Spinal cord (tissue), 10 donors: Measurements from ENCODE around the gene EAF2. TPM values are rescaled to one million over a fixed set of nuclear protein-coding genes. Genes with fewer than 3 reads are reported as not detected.

Experiments used
- DNase-seq, 6 donors: peaks; one replicate each; pipeline versions ENCODE4 v3.0.0 to v3.0.0-alpha.2; 2013 to 2015; ENCODE audit warnings: low spot score in 6 of 6, low read depth in 4 of 6
- H3K27ac ChIP-seq: one replicate; pipeline ENCODE4 v1.5.1; 2013; ENCODE audit warnings: low read depth, low read length, control low read depth
- H3K27me3 ChIP-seq: one replicate; pipeline ENCODE4 v1.6.1; 2013; ENCODE audit warnings: low read length; ENCODE audit not compliant: control insufficient read depth, insufficient read depth
- H3K36me3 ChIP-seq: one replicate; pipeline ENCODE4 v1.6.1; 2013; ENCODE audit warnings: low read length; ENCODE audit not compliant: control insufficient read depth, insufficient read depth
- H3K4me1 ChIP-seq: one replicate; pipeline ENCODE4 v1.6.1; 2013; ENCODE audit warnings: low read length; ENCODE audit not compliant: control insufficient read depth, insufficient read depth
- H3K4me3 ChIP-seq: one replicate; pipeline ENCODE4 v1.5.1; 2013; ENCODE audit warnings: low read depth, low read length, control low read depth
- H3K9me3 ChIP-seq: one replicate; pipeline ENCODE4 v1.6.1; 2013; ENCODE audit warnings: low read length; ENCODE audit not compliant: control insufficient read depth, insufficient read depth
- WGBS: methylation state at CpG from one replicate; pipeline ENCODE4 v1.1.5; 2013; ENCODE audit warnings: missing lambda C conversion rate; ENCODE audit not compliant: insufficient coverage; 5-methylcytosine and 5-hydroxymethylcytosine counted together
- long read RNA-seq, 4 donors: transcript quantifications; one replicate each; lab custom pipeline, GENCODE V29; 2026
- polyA plus RNA-seq, 2 donors: library from polyadenylated mRNA; unstranded; fragments of 120-200 nt; gene quantifications; one replicate each; pipeline ENCODE4 v1.2.1, GENCODE V29; 2013; ENCODE audit not compliant: insufficient read length in 2 of 2
- total RNA-seq, 2 donors: library from RNA; depleted of rRNA in 1 of 2; stranded (reverse); fragments of 120-200 nt in 1 of 2; fragments of >200 nt in 1 of 2; gene quantifications; one replicate each; pipeline versions ENCODE4 v1.2.3 to v1.2.4, GENCODE V29; 2013 to 2014
- donor health status: healthy.

Gene EAF2
- total RNA-seq (10 to 100 TPM in 1 of 2 donors, 1 to 10 TPM in 1; 5.7 to 18.5 TPM), polyA plus RNA-seq (1 to 10 TPM; 5.2 to 7.8 TPM)
- long read RNA-seq, donor 1, partial matches to known transcripts = 0 of 1 reads
- long read RNA-seq, donor 1, other reads (novel, unspliced or antisense) = 0 of 1 reads
- long read RNA-seq, donor 2 = 0 reads
- long read RNA-seq, donor 3 = 0 reads
- long read RNA-seq, donor 4, partial matches to known transcripts = 0 of 2 reads
- long read RNA-seq, donor 4, other reads (novel, unspliced or antisense) = 0 of 2 reads

GRCh38 chr3:121834671-121835464, at the start of gene EAF2, which contains the start of gene IQCB1:
Gene EAF2, plus strand, starts transcription at chr3:121835209. Its CDS starts 77 bp downstream, at chr3:121835286.
Gene IQCB1, minus strand, starts transcription at chr3:121835060. Its CDS starts 6,100 bp downstream, at chr3:121828960.
- no peaks in the 10 kb centered on the region for H3K36me3 ChIP-seq
- peak within 1 kb of the TSS; percentile 87 for H3K4me3 ChIP-seq
- H3K27ac ChIP-seq = peak within 1 kb of the TSS; percentile 81
- no peaks in the 10 kb centered on the region for H3K27me3 ChIP-seq
- 0% methylated on average over 51 of the region's 54 CpGs for WGBS
- no peaks in the 10 kb centered on the region for H3K4me1 ChIP-seq
- no peaks in the 10 kb centered on the region for H3K9me3 ChIP-seq
- peak; percentile 88 to 99 (median 94) for DNase-seq

GRCh38 chr3:121786485-121786884, 48.5 kb upstream of the EAF2 start:
- Histone ChIP-seq H3K27me3 (no peaks in the 10 kb centered on the region), H3K4me1 (no peaks in the 10 kb centered on the region), H3K4me3 (no peak overlapping the region), H3K36me3 (peaks cover 4% of the 10 kb centered on the region), H3K27ac (no peak overlapping the region), H3K9me3 (no peaks in the 10 kb centered on the region)
- no CpG with 5 or more reads among the region's 2 CpGs for WGBS
- no peak for DNase-seq

- no CpG with 5 or more reads among the region's 3 CpGs for WGBS
- no peak overlapping the region for H3K27ac ChIP-seq
- H3K36me3 ChIP-seq = peaks cover 4% of the 10 kb centered on the region
- no peaks in the 10 kb centered on the region for H3K27me3 ChIP-seq
- no peaks in the 10 kb centered on the region for H3K4me1 ChIP-seq
- no peak for DNase-seq
- no peaks in the 10 kb centered on the region for H3K9me3 ChIP-seq
- no peak overlapping the region for H3K4me3 ChIP-seq
Observed at GRCh38 chr3:121793078-121793477, 41.9 kb upstream of the EAF2 start.

GRCh38 chr3:121794264-121794983, 40.6 kb upstream of the EAF2 start:
- Histone ChIP-seq H3K36me3 (peaks cover 4% of the 10 kb centered on the region), H3K4me3 (no peak overlapping the region), H3K27me3 (no peaks in the 10 kb centered on the region), H3K4me1 (no peaks in the 10 kb centered on the region), H3K9me3 (no peaks in the 10 kb centered on the region), H3K27ac (no peak overlapping the region)
- no peak for DNase-seq
- WGBS = no CpG with 5 or more reads among the region's 2 CpGs

- H3K9me3 ChIP-seq = no peaks in the 10 kb centered on the region
- no peak for DNase-seq
- H3K27ac ChIP-seq = no peak overlapping the region
- H3K4me1 ChIP-seq = no peaks in the 10 kb centered on the region
- WGBS = no CpG with 5 or more reads among the region's 1 CpG
- H3K27me3 ChIP-seq = no peaks in the 10 kb centered on the region
- H3K4me3 ChIP-seq = no peak overlapping the region
- no peaks in the 10 kb centered on the region for H3K36me3 ChIP-seq
Observed at GRCh38 chr3:121796970-121797369, 38.0 kb upstream of the EAF2 start.

GRCh38 chr3:121800906-121801305, 34.1 kb upstream of the EAF2 start:
- peaks cover 2% of the 10 kb centered on the region for H3K36me3 ChIP-seq
- H3K27me3 ChIP-seq = no peaks in the 10 kb centered on the region
- no peak overlapping the region for H3K27ac ChIP-seq
- no peak overlapping the region for H3K4me3 ChIP-seq
- H3K9me3 ChIP-seq = no peaks in the 10 kb centered on the region
- H3K4me1 ChIP-seq = no peaks in the 10 kb centered on the region
- DNase-seq = no peak

- Histone ChIP-seq H3K36me3 (peaks cover 2% of the 10 kb centered on the region), H3K27ac (no peak overlapping the region), H3K4me1 (no peaks in the 10 kb centered on the region), H3K4me3 (no peak overlapping the region), H3K9me3 (no peaks in the 10 kb centered on the region), H3K27me3 (no peaks in the 10 kb centered on the region)
- WGBS = no CpG with 5 or more reads among the region's 2 CpGs
- DNase-seq = no peak
Observed at GRCh38 chr3:121803771-121804320, 31.2 kb upstream of the EAF2 start.

- Histone ChIP-seq H3K4me1 (no peaks in the 10 kb centered on the region), H3K4me3 (no peak overlapping the region), H3K36me3 (peaks cover 6% of the 10 kb centered on the region), H3K27ac (no peak overlapping the region), H3K27me3 (no peaks in the 10 kb centered on the region), H3K9me3 (no peaks in the 10 kb centered on the region)
- no CpG with 5 or more reads among the region's 1 CpG for WGBS
- DNase-seq = no peak
Observed at GRCh38 chr3:121809249-121809648, 25.8 kb upstream of the EAF2 start.

- peaks cover 1% of the 10 kb centered on the region for H3K9me3 ChIP-seq
- no peak overlapping the region for H3K27ac ChIP-seq
- H3K4me1 ChIP-seq = no peaks in the 10 kb centered on the region
- no peak overlapping the region for H3K4me3 ChIP-seq
- H3K27me3 ChIP-seq = no peaks in the 10 kb centered on the region
- peaks cover 4% of the 10 kb centered on the region for H3K36me3 ChIP-seq
- DNase-seq = no peak
Observed at GRCh38 chr3:121817753-121818152, 17.3 kb upstream of the EAF2 start.
